HL-60 (cell line): Measurements from ENCODE around the gene RUNX1.

Experiments
- TF ChIP-seq, protein P1 (sequence below): IDR thresholded peaks from one replicate; pipeline ENCODE4 v1.5.1; 2011; ENCODE audit warnings: low read length, control low read depth, inconsistent platforms; ENCODE audit not compliant: insufficient read depth
- TF ChIP-seq, protein P2 (sequence below): IDR thresholded peaks from 2 replicates; pipeline ENCODE4 v1.6.1; 2012; ENCODE audit warnings: low read depth; ENCODE audit not compliant: insufficient replicate concordance

DNA sequence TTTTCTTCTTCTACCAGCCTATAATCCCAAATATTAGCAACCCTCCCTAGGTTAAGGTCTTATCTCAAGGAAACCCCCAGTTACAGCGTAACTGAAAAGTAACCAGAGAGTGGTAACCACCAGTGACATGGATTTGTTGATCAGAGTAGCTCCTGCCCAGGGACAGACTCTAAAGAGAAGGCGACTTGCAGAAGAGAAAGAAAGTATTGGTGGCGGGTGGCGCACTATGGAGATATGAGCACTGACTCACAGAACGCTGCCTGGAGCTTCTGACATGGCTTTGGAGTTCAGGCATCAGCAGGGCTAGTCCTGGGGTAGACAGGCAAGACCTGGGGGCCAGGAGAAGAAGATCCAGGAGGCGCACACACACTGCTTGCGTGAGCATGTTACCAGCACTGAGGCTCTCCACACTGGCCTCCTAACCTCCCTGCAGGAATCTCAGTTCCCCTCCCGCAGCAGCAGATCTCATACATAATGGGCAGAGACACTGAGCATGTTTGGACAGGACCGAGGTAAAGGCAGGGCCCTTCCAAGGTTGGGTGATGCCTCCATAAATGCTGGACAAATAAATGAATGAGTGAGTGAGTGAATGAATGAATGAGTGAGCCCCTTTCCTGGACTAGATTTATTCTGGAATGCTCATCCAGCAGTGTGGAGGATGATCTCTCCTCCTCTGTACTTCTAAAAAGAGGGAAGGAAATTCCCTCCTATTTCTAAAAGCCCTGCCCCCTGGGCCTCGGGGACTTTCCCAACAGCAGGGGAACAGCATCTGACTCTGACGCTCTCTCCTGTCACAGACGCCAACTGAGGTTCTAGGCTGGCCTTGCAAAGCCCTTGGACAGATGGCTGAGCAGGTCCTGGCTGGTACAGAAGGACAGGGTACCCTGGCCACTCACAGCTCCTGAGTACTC, 204.8 kb downstream of the RUNX1 start:
- TF ChIP-seq, protein P1, sequence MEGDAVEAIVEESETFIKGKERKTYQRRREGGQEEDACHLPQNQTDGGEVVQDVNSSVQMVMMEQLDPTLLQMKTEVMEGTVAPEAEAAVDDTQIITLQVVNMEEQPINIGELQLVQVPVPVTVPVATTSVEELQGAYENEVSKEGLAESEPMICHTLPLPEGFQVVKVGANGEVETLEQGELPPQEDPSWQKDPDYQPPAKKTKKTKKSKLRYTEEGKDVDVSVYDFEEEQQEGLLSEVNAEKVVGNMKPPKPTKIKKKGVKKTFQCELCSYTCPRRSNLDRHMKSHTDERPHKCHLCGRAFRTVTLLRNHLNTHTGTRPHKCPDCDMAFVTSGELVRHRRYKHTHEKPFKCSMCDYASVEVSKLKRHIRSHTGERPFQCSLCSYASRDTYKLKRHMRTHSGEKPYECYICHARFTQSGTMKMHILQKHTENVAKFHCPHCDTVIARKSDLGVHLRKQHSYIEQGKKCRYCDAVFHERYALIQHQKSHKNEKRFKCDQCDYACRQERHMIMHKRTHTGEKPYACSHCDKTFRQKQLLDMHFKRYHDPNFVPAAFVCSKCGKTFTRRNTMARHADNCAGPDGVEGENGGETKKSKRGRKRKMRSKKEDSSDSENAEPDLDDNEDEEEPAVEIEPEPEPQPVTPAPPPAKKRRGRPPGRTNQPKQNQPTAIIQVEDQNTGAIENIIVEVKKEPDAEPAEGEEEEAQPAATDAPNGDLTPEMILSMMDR: no peak
- TF ChIP-seq, protein P2, sequence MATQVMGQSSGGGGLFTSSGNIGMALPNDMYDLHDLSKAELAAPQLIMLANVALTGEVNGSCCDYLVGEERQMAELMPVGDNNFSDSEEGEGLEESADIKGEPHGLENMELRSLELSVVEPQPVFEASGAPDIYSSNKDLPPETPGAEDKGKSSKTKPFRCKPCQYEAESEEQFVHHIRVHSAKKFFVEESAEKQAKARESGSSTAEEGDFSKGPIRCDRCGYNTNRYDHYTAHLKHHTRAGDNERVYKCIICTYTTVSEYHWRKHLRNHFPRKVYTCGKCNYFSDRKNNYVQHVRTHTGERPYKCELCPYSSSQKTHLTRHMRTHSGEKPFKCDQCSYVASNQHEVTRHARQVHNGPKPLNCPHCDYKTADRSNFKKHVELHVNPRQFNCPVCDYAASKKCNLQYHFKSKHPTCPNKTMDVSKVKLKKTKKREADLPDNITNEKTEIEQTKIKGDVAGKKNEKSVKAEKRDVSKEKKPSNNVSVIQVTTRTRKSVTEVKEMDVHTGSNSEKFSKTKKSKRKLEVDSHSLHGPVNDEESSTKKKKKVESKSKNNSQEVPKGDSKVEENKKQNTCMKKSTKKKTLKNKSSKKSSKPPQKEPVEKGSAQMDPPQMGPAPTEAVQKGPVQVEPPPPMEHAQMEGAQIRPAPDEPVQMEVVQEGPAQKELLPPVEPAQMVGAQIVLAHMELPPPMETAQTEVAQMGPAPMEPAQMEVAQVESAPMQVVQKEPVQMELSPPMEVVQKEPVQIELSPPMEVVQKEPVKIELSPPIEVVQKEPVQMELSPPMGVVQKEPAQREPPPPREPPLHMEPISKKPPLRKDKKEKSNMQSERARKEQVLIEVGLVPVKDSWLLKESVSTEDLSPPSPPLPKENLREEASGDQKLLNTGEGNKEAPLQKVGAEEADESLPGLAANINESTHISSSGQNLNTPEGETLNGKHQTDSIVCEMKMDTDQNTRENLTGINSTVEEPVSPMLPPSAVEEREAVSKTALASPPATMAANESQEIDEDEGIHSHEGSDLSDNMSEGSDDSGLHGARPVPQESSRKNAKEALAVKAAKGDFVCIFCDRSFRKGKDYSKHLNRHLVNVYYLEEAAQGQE: no peak
